H1 (cell line): ENCODE results near the gene MAGEC3. TPM values are rescaled to one million over a fixed set of nuclear protein-coding genes. Genes with fewer than 3 reads are reported as not detected.

Source experiments
- CTCF ChIA-PET: fragments of 300-600 bp; sonication (Branson Sonifier 250); formaldehyde crosslinking; loops from one replicate; lab custom pipeline; 2021; ENCODE audit not compliant: partially characterized antibody; lab: Charles Lee
- POLR2A ChIA-PET: fragments of 300-600 bp; sonication (Branson Sonifier 250); formaldehyde crosslinking; loops from one replicate; lab custom pipeline; 2021; ENCODE audit warnings: inconsistent platforms; ENCODE audit not compliant: partially characterized antibody; lab: Charles Lee
- DNase-seq, 2 experiments: peaks; one replicate each; pipeline versions ENCODE4 v3.0.0 to v3.0.0-alpha.2; 2010 to 2022; ENCODE audit warnings: low spot score in 2 of 2, low read depth in 1 of 2, mixed read lengths in 1 of 2
- FAIRE-seq: peaks from 2 replicates; lab custom pipeline; 2011; peaks lifted over from hg19 to GRCh38; lab: Jason Lieb, UNC
- H2AFZ ChIP-seq: 2 replicates; pipeline ENCODE4 v1.8.1; 2012; ENCODE audit warnings: low read length, inconsistent platforms
- H2AK5ac ChIP-seq: 2 replicates; pipeline ENCODE4 v1.6.1; 2013; ENCODE audit warnings: low read depth, low read length
- H2BK120ac ChIP-seq: replicated peaks from 2 replicates; pipeline ENCODE3; 2013; ENCODE audit warnings: low read depth, low read length, inconsistent platforms
- H2BK12ac ChIP-seq: 2 replicates; pipeline ENCODE4 v1.6.1; 2013; ENCODE audit warnings: low read depth, low read length
- H2BK15ac ChIP-seq: 2 replicates; pipeline ENCODE4 v1.6.1; 2013; ENCODE audit warnings: low read length
- H2BK20ac ChIP-seq: 2 replicates; pipeline ENCODE4 v1.6.1; 2013; ENCODE audit warnings: low read length
- H2BK5ac ChIP-seq: 2 replicates; pipeline ENCODE4 v1.6.1; 2013; ENCODE audit warnings: low read depth, low read length
- H3K14ac ChIP-seq: 2 replicates; pipeline ENCODE4 v1.6.1; 2013; ENCODE audit warnings: inconsistent platforms; ENCODE audit not compliant: insufficient read length
- H3K18ac ChIP-seq: 2 replicates; pipeline ENCODE4 v1.6.1; 2013; ENCODE audit warnings: low read length; ENCODE audit errors: extremely low read depth
- H3K23ac ChIP-seq: 2 replicates; pipeline ENCODE4 v1.6.1; 2013; ENCODE audit warnings: inconsistent platforms; ENCODE audit not compliant: insufficient read length
- H3K23me2 ChIP-seq: 2 replicates; pipeline ENCODE4 v1.6.1; 2013; ENCODE audit warnings: low read depth, low read length
- H3K27ac ChIP-seq: 2 replicates; pipeline ENCODE4 v1.6.1; 2011; ENCODE audit warnings: low read depth, low read length, inconsistent platforms
- H3K27me3 ChIP-seq, 4 experiments: replicated peaks in 1 of 4; 1 replicate in 1 of 4; 2 replicates in 3 of 4; pipeline versions ENCODE4 v1.6.1 to v1.8.1; 2011 to 2013; ENCODE audit warnings: low read length in 3 of 4, mild to moderate bottlenecking in 3 of 4, inconsistent platforms in 2 of 4, mixed read lengths in 2 of 4, moderate library complexity in 1 of 4; ENCODE audit not compliant: control insufficient read depth in 3 of 4, insufficient read depth in 3 of 4; ENCODE audit errors: extremely low read depth in 1 of 4
- H3K36me3 ChIP-seq, 4 experiments: 2 replicates each; pipeline versions ENCODE4 v1.6.1 to v1.8.1; 2011 to 2013; ENCODE audit warnings: mild to moderate bottlenecking in 4 of 4, low read length in 3 of 4, moderate library complexity in 2 of 4, control low read depth in 1 of 4, inconsistent platforms in 1 of 4; ENCODE audit not compliant: insufficient read depth in 4 of 4, control insufficient read depth in 2 of 4
- H3K4ac ChIP-seq: replicated peaks from 2 replicates; pipeline ENCODE3; 2013; ENCODE audit warnings: low read length, low read depth, mixed read lengths, inconsistent platforms; ENCODE audit not compliant: insufficient read length
- H3K4me1 ChIP-seq, 4 experiments: replicated peaks in 1 of 4; 1 replicate in 1 of 4; 2 replicates in 3 of 4; pipeline versions ENCODE4 v1.6.1 to v1.8.1; 2011 to 2013; ENCODE audit warnings: low read length in 3 of 4, inconsistent platforms in 2 of 4, mixed read lengths in 1 of 4; ENCODE audit not compliant: insufficient read depth in 4 of 4, control insufficient read depth in 3 of 4
- H3K4me2 ChIP-seq, 2 experiments: 2 replicates each; pipeline versions ENCODE4 v1.6.1 to v1.8.1; 2011 to 2013; ENCODE audit warnings: low read depth in 2 of 2, low read length in 2 of 2, control low read depth in 1 of 2, inconsistent platforms in 1 of 2, mild to moderate bottlenecking in 1 of 2; ENCODE audit not compliant: insufficient read depth in 1 of 2
- H3K4me3 ChIP-seq, 4 experiments: fragments of 200-600, 300-600 bp in 1 of 4; sonication (generic), shearing (Covaris generic), sonication (Bioruptor Twin) in 1 of 4; 2 replicates each; pipeline versions ENCODE4 v1.5.1 to v1.8.1; 2011 to 2016; ENCODE audit warnings: low read length in 4 of 4, low read depth in 3 of 4, control low read depth in 2 of 4, inconsistent platforms in 2 of 4, mild to moderate bottlenecking in 2 of 4, mixed read lengths in 1 of 4, moderate library complexity in 1 of 4; ENCODE audit not compliant: insufficient read depth in 2 of 4; ENCODE audit errors: extremely low read depth in 1 of 4
- H3K56ac ChIP-seq: replicated peaks from 2 replicates; pipeline ENCODE3; 2013; ENCODE audit warnings: low read depth, mild to moderate bottlenecking, mixed read lengths, low read length, inconsistent platforms; ENCODE audit not compliant: insufficient read length
- H3K79me1 ChIP-seq: 2 replicates; pipeline ENCODE4 v1.6.1; 2013; ENCODE audit warnings: low read depth, low read length, control low read depth
- H3K79me2 ChIP-seq, 2 experiments: 2 replicates each; pipeline versions ENCODE4 v1.6.1 to v1.8.1; 2012 to 2013; ENCODE audit warnings: low read length in 2 of 2, mild to moderate bottlenecking in 2 of 2, inconsistent platforms in 1 of 2; ENCODE audit not compliant: insufficient read depth in 2 of 2, control insufficient read depth in 1 of 2
- H3K9ac ChIP-seq, 4 experiments: replicated peaks in 1 of 4; 1 replicate in 1 of 4; 2 replicates in 3 of 4; pipeline versions ENCODE4 v1.6.1 to v1.8.1; 2011 to 2013; ENCODE audit warnings: low read depth in 3 of 4, low read length in 3 of 4, control low read depth in 2 of 4, mild to moderate bottlenecking in 2 of 4, moderate library complexity in 2 of 4, inconsistent platforms in 1 of 4; ENCODE audit errors: extremely low read depth in 1 of 4
- H3K9me3 ChIP-seq, 2 experiments: 2 replicates each; pipeline versions ENCODE4 v1.6.1 to v1.8.1; 2012 to 2013; ENCODE audit warnings: mild to moderate bottlenecking in 2 of 2, moderate library complexity in 2 of 2, control low read depth in 1 of 2, inconsistent platforms in 1 of 2, low read depth in 1 of 2, low read length in 1 of 2, mixed read lengths in 1 of 2; ENCODE audit not compliant: insufficient read depth in 2 of 2
- H4K20me1 ChIP-seq, 2 experiments: replicated peaks in 1 of 2; 2 replicates each; pipeline versions ENCODE3 to v1.8.1; 2011 to 2013; ENCODE audit warnings: inconsistent platforms in 2 of 2, low read length in 2 of 2, mild to moderate bottlenecking in 1 of 2; ENCODE audit not compliant: insufficient read depth in 2 of 2, control insufficient read depth in 1 of 2
- H4K5ac ChIP-seq: 2 replicates; pipeline ENCODE4 v1.6.1; 2013; ENCODE audit warnings: low read length, low read depth, mixed read lengths, inconsistent platforms; ENCODE audit not compliant: insufficient read length
- H4K8ac ChIP-seq: 2 replicates; pipeline ENCODE4 v1.8.0; 2013; ENCODE audit warnings: mild to moderate bottlenecking, moderate library complexity, low read length, inconsistent platforms; ENCODE audit not compliant: insufficient read depth; ENCODE audit errors: extremely low read depth
- H4K91ac ChIP-seq: replicated peaks from 2 replicates; pipeline ENCODE3; 2013; ENCODE audit warnings: low read length, mixed read lengths, inconsistent platforms; ENCODE audit not compliant: insufficient read length
- BRCA1 ChIP-seq: IDR thresholded peaks from 2 replicates; pipeline ENCODE4 v1.6.1; 2012; ENCODE audit warnings: low read depth, low read length, improper control_type of control experiment
- JUND ChIP-seq: IDR thresholded peaks from 2 replicates; pipeline ENCODE4 v1.6.1; 2011; ENCODE audit warnings: mild to moderate bottlenecking, improper control_type of control experiment, low read length
- KDM1A ChIP-seq: fragments of 200-600, 300-600 bp; sonication (generic); IDR thresholded peaks from 2 replicates; pipeline ENCODE4 v1.7.1; 2016; ENCODE audit warnings: mild to moderate bottlenecking, low read length, borderline replicate concordance
- NRF1 ChIP-seq: IDR thresholded peaks from 2 replicates; pipeline ENCODE4 v1.6.1; 2011; ENCODE audit warnings: mild to moderate bottlenecking, low read depth, low read length, improper control_type of control experiment
- PHF8 ChIP-seq: fragments of 200-600 bp; sonication (generic); conservative IDR thresholded peaks from 2 replicates; pipeline ENCODE4 v1.7.1; 2012; ENCODE audit warnings: low read depth, mild to moderate bottlenecking, inconsistent platforms, low read length, moderate library complexity
- POLR2A ChIP-seq, 2 experiments: IDR thresholded peaks; 1 replicate in 1 of 2; 2 replicates in 1 of 2; pipeline ENCODE4 v1.6.1; 2011; ENCODE audit warnings: low read depth in 2 of 2, low read length in 2 of 2, mild to moderate bottlenecking in 2 of 2; ENCODE audit errors: control extremely low read depth in 1 of 2
- SAP30 ChIP-seq: fragments of 300-600 bp; sonication (generic); IDR thresholded peaks from 2 replicates; pipeline ENCODE4 v1.7.1; 2012; ENCODE audit warnings: low read length, moderate library complexity, mild to moderate bottlenecking, inconsistent platforms; ENCODE audit not compliant: insufficient read depth, insufficient replicate concordance
- SP2 ChIP-seq: IDR thresholded peaks from 2 replicates; pipeline ENCODE4 v1.6.1; 2012; ENCODE audit warnings: mild to moderate bottlenecking, low read length, inconsistent platforms
- TAF7 ChIP-seq: optimal IDR thresholded peaks from 2 replicates; pipeline ENCODE3; 2011; ENCODE audit warnings: low read depth, mild to moderate bottlenecking, inconsistent platforms, low read length, moderate library complexity, borderline replicate concordance
- YY1 ChIP-seq: IDR thresholded peaks from 2 replicates; pipeline ENCODE4 v1.6.1; 2011; ENCODE audit warnings: low read depth, mild to moderate bottlenecking, low read length
- WGBS, 2 experiments: shearing (Covaris generic) in 1 of 2; methylation state at CpG; one replicate each; pipeline versions ENCODE4 v1.1.6 to v1.1.7; 2013 to 2015; ENCODE audit warnings: low lambda C conversion rate in 2 of 2, mixed read lengths in 2 of 2, inconsistent platforms in 1 of 2, low coverage in 1 of 2, missing lambda C conversion rate in 1 of 2; ENCODE audit not compliant: insufficient replicate concordance in 2 of 2, insufficient coverage in 1 of 2, insufficient read length in 1 of 2; ENCODE audit errors: extremely low coverage in 1 of 2, missing lambda C conversion rate in 1 of 2; 5-methylcytosine and 5-hydroxymethylcytosine counted together
- polyA plus RNA-seq, 7 experiments: library from polyadenylated mRNA; depleted of rRNA in 3 of 7; stranded (reverse) in 5 of 7; unstranded in 2 of 7; fragments of >200 nt in 5 of 7; fragments of 200-250 nt in 2 of 7; gene quantifications; 1 replicate in 5 of 7; 2 replicates in 1 of 7; 4 replicates in 1 of 7; pipeline versions ENCODE4 v1.2.1 to v1.2.3, GENCODE V29; 2011 to 2013; ENCODE audit warnings: missing spikeins in 2 of 7, mixed read lengths in 2 of 7
- total RNA-seq: library from RNA; stranded (reverse); fragmentation: NEBNext Ultra II Directional; extraction: Animal tissue kit (Norgen Biotek cat#: 25700); gene quantifications from 2 replicates; pipeline ENCODE4 v1.2.1, GENCODE V29; 2021

The MAGEC3 gene
- total and polyA plus RNA-seq, 2 of the 8 experiments (the other 6 are each of a cell fraction or from before 2014, with no cell fraction given): not detected

GRCh38 chrX:141904262-141904661 is 66.1 kb downstream of the MAGEC3 start:
- no peak overlapping the region for H2BK120ac ChIP-seq
- H3K36me3 ChIP-seq: no peaks in the 10 kb centered on the region
- H3K56ac ChIP-seq: no peak overlapping the region
- ChIA-PET POLR2A (no interaction called here), CTCF (interaction anchor here (0.5 to 0.6 kb wide), 2 partner anchors 29 to 1327 kb away, joined by 3 to 4 read pairs; no protein-coding TSS in a partner anchor)
- H3K4me3 ChIP-seq: no peak overlapping the region
- no peak overlapping the region for H3K14ac ChIP-seq
- H4K91ac ChIP-seq: no peak overlapping the region
- WGBS, 2 experiments: 93% methylated on average over 3 of the region's 6 CpGs; no CpG with 5 or more reads in 1 of the 2 experiments
- no peaks in the 10 kb centered on the region for H3K79me2 ChIP-seq
- no peaks in the 10 kb centered on the region for H3K4me1 ChIP-seq
- DNase-seq: no peak
- no peak overlapping the region for H4K8ac ChIP-seq
- no peak overlapping the region for H3K27ac ChIP-seq
- H3K79me1 ChIP-seq: no peaks in the 10 kb centered on the region
- no peak overlapping the region for H3K9ac ChIP-seq
- no peaks in the 10 kb centered on the region for H4K20me1 ChIP-seq
- no peak overlapping the region for H2AFZ ChIP-seq
- no peak overlapping the region for H3K18ac ChIP-seq
- H3K4me2 ChIP-seq: no peak overlapping the region
- no peak overlapping the region for H2BK12ac ChIP-seq
- H4K5ac ChIP-seq: no peak overlapping the region
- no peak overlapping the region for H2BK5ac ChIP-seq
- H3K27me3 ChIP-seq: no peaks in the 10 kb centered on the region
- TF ChIP-seq SAP30: no peak
- no peak for TF ChIP-seq PHF8
- no peak for TF ChIP-seq POLR2A (IDR thresholded peaks at IDR 0.05; ENCODE audit: control extremely low read depth in 1 of 2, low read depth in 2 of 2, low read length in 2 of 2)
- TF ChIP-seq BRCA1: no peak
- TF ChIP-seq JUND: no peak
- TF ChIP-seq KDM1A: no peak
- no peak for TF ChIP-seq TAF7
- TF ChIP-seq YY1: no peak
- TF ChIP-seq SP2: no peak
- TF ChIP-seq NRF1: no peak
- H2BK20ac ChIP-seq: no peak overlapping the region
- H2BK15ac ChIP-seq: no peak overlapping the region
- H3K23me2 ChIP-seq: no peaks in the 10 kb centered on the region
- FAIRE-seq: no peak
- H2AK5ac ChIP-seq: no peak overlapping the region
- no peak overlapping the region for H3K23ac ChIP-seq
- H3K9me3 ChIP-seq: no peaks in the 10 kb centered on the region; a peak in 1 of 4 replicates
- no peak overlapping the region for H3K4ac ChIP-seq
